ENCODE data around the gene BMP3. TPM values are rescaled to one million over a fixed set of nuclear protein-coding genes. Genes with fewer than 3 reads are reported as not detected.
"Not testable (repeated sequence)": the region's sequence is repeated elsewhere in the genome, so short reads cannot be mapped to it uniquely, and the experiment has no call there.

The BMP3 gene
- total RNA-seq, 2 experiments from 2014 or later: not detected

- ChIA-PET CTCF (interaction anchor here (1.5 kb wide), 1 partner anchor 10 kb away, joined by 5 read pairs; no protein-coding TSS in a partner anchor), POLR2A (no interaction called here)
- ATAC-seq: no peak
- no peak overlapping the region for H3K4me3 Mint-ChIP-seq
- intact Hi-C loops (cut with micrococcal nuclease): no loop called here
- H3K9me3 Mint-ChIP-seq: no peaks in the 10 kb centered on the region
- TF ChIP-seq CTCF (IDR thresholded peaks at IDR 0.05): no peak
- H3K27me3 Mint-ChIP-seq: peaks cover 5% of the 10 kb centered on the region
- no peak for DNase-seq
- H3K36me3 Mint-ChIP-seq (ENCODE audit: low read depth): no peaks in the 10 kb centered on the region
- H3K4me1 Mint-ChIP-seq (ENCODE audit: low read depth): no peaks in the 10 kb centered on the region
- H3K27ac Mint-ChIP-seq: no peak overlapping the region
Observed at GRCh38 chr4:80999943-81000342, 30.6 kb upstream of the BMP3 start.

GRCh38 chr4:81003597-81004111 is 26.9 kb upstream of the BMP3 start:
- no peak overlapping the region for H3K27ac Mint-ChIP-seq
- no peak for ATAC-seq
- H3K36me3 Mint-ChIP-seq (ENCODE audit: low read depth): no peaks in the 10 kb centered on the region
- CTCF ChIA-PET: interaction anchor here (1.0 kb wide), 1 partner anchor 14 kb away, joined by 3 read pairs; no protein-coding TSS in a partner anchor
- H3K27me3 Mint-ChIP-seq: peaks cover 7% of the 10 kb centered on the region
- TF ChIP-seq CTCF (IDR thresholded peaks at IDR 0.05): no peak
- intact Hi-C loops (cut with micrococcal nuclease): no loop called here
- DNase-seq: no peak
- no peaks in the 10 kb centered on the region for H3K4me1 Mint-ChIP-seq (ENCODE audit: low read depth)
- peaks cover 1% of the 10 kb centered on the region for H3K9me3 Mint-ChIP-seq
- H3K4me3 Mint-ChIP-seq: no peak overlapping the region
- POLR2A ChIA-PET: no interaction called here

GRCh38 chr4:81007417-81007816 is 23.1 kb upstream of the BMP3 start:
- no peaks in the 10 kb centered on the region for H3K36me3 Mint-ChIP-seq (ENCODE audit: low read depth)
- POLR2A ChIA-PET: no interaction called here
- no peak for TF ChIP-seq CTCF (IDR thresholded peaks at IDR 0.05)
- CTCF ChIA-PET: interaction anchor here (0.8 kb wide), 1 partner anchor 63 kb away, joined by 3 read pairs; no protein-coding TSS in a partner anchor
- ATAC-seq: no peak
- peaks cover 6% of the 10 kb centered on the region for H3K27me3 Mint-ChIP-seq
- H3K9me3 Mint-ChIP-seq: peaks cover 1% of the 10 kb centered on the region
- intact Hi-C loops (cut with micrococcal nuclease): no loop called here
- no peak overlapping the region for H3K27ac Mint-ChIP-seq
- DNase-seq: no peak
- H3K4me1 Mint-ChIP-seq (ENCODE audit: low read depth): no peaks in the 10 kb centered on the region
- H3K4me3 Mint-ChIP-seq: no peak overlapping the region

- ATAC-seq; H3K4me1 Mint-ChIP-seq (ENCODE audit: low read depth); CTCF ChIA-PET; DNase-seq; H3K27me3 Mint-ChIP-seq; intact Hi-C loops (cut with micrococcal nuclease); H3K9me3 Mint-ChIP-seq; H3K4me3 Mint-ChIP-seq; POLR2A ChIA-PET; H3K36me3 Mint-ChIP-seq (ENCODE audit: low read depth); H3K27ac Mint-ChIP-seq: not testable (repeated sequence)
Observed at GRCh38 chr4:81016566-81016965, 13.9 kb upstream of the BMP3 start.

- no peak for TF ChIP-seq CTCF (IDR thresholded peaks at IDR 0.05)
- H3K27ac Mint-ChIP-seq: no peak overlapping the region
Observed at GRCh38 chr4:81019006-81019405, 11.5 kb upstream of the BMP3 start.

More at GRCh38 chr4:81019006-81019405, 11.5 kb upstream of the BMP3 start:
- CTCF ChIA-PET: no interaction called here
- Mint-ChIP-seq H3K27me3 (peaks cover 8% of the 10 kb centered on the region), H3K4me1 (ENCODE audit: low read depth) (no peaks in the 10 kb centered on the region), H3K4me3 (no peak overlapping the region), H3K9me3 (no peaks in the 10 kb centered on the region), H3K36me3 (ENCODE audit: low read depth) (no peaks in the 10 kb centered on the region)
- intact Hi-C loops (cut with micrococcal nuclease): no loop called here
- DNase-seq: no peak
- POLR2A ChIA-PET: no interaction called here
- no peak for ATAC-seq
